DMS79 (cell line): Measurements from ENCODE around the gene C1orf226.
"Not testable (repeated sequence)": the region's sequence is repeated elsewhere in the genome, so short reads cannot be mapped to it uniquely, and the experiment has no call there.

Experiments used
- DNase-seq: peaks from one replicate; lab custom pipeline; 2025; lab: John Stamatoyannopoulos, UW

The C1orf226 gene

DNA sequence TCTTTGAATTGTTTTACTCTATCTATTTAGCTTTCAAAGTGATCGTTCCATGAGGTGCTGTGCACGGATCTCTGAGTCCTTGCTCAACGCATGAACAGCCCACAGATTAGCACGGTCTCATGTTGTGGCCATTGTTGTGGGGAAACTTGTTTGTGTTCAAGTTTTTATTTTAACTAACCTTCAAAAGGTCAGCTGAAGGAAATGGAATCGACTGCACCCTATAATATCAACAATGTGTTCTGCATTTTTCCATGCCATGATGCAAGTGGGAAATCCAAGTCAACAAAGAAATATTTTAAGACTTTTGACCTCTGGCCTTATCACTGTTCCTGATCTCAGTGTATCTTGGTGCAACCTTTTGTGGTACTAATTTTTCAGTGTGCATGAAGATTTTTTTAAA, 24.3 kb downstream of the C1orf226 start:
- no peak for DNase-seq

DNA sequence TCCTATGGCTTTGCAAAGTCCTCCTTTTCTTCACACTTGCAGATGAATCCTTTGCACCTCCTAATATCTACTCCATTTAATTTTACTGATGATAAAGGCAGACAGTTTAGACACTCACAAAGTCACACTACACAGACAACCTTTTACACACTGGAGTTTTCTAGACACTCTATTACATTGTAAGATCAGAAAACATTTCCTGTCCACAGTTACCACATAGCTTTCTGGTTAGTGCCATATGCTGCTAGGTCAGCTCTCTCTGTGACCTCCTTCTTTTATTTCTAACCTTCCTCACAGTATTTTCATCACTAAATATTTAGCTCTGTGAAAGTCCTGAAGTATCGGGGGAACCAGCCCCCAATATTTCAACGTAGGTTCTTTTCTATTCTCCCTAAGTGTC, 25.3 kb downstream of the C1orf226 start:
- DNase-seq = no peak

DNA sequence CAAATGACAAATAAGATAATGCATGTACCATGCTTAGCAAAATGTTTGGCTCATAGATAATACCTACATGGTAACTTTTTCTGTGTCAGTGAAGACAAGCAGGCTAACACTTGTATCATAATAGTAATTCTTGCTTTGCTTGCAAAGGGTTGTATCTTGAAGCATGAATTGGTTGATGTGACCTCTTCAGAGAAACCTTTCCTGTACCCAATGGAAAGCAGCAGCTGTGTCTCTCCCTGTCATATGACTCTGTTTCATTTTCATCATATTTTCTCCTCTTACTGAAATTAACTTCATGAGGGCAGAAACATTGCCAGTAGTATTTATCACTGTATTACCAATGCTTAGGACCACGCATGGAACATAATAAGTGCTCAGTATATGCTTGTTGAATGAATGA, 26.0 kb downstream of the C1orf226 start:
- no peak for DNase-seq

DNA sequence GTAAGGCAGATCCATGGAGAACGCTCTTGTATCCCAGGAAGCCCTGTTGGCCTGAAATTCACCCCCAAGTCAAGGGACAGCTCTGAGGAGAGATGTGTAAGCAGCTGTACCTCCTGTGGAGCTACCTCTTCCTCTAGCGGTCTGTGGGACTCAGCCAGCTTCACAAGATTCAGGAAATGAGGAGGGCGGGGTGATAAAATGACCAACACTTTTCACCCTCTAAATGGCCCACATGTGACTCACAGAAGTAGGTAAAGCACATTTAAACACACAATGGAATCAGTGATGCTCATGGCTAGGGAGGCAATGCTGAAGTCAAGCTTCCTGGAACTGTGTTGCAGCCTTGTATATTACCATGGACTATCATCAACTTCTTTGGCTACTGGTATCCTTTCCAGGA, 30.5 kb downstream of the C1orf226 start, which contains the start of gene SH2D1B:
Gene SH2D1B, minus strand, starts transcription at position 135 of the 400 bp plus-strand sequence. Its CDS starts 120 bp downstream, at position 15.
- DNase-seq = no peak

DNA sequence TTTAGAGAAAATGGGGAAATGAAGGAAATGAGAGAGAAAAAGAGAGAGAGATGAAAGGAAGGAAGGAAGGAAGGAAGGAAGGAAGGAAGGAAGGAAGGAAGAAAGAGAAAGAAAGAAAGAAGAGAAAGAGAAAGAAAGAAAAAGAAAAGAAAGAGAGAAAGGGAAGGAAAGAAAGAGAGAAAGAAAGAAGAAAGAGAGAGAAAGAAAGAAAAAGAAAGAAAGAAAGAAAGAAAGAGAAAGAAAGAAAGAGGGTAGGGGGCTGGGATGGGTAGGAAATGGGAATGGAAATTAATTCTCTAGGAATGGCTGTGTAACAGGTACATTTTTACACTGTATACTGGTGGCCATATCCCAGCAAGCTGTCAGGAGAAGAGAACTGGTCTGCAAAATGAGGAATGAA, 34.7 kb downstream of the C1orf226 start:
- DNase-seq = no peak

DNA sequence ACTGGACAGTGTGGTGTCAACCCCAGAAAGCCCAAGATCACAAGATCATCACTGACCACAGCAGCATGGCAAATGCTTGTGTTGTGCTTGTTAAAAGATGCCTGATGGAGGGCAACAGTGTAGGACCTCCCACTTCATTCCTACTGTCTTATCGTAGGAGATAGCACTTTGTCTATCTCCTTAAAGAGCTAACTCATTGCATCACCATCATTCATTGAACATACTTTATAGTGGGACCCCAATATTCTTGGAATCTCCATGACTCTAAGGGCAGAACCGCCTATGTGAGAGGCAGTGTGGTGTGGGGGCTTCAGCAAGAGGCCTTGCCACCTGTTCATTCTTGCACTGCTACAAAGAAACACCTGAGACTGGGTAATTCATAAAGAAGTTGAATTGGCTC, 35.4 kb downstream of the C1orf226 start:
- no peak for DNase-seq

DNA sequence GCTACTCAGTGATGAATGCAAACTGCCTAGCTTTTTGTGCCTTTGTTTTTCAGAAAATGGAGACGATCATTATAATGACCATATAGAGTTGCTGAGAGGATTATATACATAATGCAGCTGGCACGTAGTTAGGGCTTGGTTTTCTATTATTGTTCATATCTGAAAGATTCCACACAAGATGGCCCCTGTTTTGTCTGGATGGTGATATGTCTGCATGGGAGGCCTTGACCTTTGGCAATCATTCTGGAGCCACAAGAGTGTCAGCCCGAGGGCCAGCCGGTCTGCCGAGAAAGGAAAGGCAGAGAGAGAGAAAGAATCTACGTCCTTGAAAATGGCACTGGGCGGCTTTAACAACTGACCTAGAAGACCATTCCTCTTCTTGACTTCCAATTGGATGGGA, 36.1 kb downstream of the C1orf226 start:
- DNase-seq = no peak

DNA sequence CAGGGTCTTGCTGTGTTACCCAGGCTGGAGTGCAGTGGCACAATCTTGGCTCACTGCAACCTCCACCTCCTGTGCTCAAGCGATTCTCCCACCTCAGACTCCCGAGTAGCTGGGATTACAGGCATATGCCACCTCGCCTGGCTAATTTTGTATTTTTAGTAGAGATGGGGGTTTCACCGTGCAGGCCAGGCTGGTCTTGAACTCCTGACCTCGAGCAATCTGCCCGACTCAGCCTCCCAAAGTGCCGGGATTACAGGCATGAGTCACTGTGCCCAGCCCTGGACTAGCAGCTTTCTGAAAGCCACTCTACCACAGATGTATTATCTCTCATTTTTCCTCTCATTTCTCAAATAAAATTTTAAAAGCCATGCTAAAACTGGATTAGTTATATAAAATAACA, 37.1 kb downstream of the C1orf226 start:
- not testable (repeated sequence) for DNase-seq

DNA sequence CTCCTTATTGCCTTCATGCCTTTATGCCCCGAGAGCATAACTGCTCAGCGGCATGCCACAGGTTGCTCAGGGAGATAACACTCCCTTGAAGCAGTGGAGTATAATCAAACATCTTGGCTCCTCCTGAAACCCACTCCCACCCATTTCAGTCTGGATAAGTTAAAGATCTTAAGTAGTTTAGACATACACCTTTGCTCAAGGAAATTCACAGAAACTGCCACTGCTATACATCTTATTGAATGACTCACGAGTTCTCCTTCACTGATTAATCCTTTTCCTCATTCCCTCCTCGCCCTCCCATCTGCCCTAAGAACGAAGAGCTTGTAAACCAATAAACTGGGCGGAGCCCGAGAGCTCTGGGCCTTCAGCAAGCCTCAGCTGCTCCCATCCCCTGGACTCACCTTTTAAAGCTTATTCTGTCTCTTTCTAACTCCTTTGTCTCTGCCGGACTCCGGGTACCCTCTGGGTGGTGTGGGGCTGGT, 38.0 kb downstream of the C1orf226 start:
- not testable (repeated sequence) for DNase-seq

DNA sequence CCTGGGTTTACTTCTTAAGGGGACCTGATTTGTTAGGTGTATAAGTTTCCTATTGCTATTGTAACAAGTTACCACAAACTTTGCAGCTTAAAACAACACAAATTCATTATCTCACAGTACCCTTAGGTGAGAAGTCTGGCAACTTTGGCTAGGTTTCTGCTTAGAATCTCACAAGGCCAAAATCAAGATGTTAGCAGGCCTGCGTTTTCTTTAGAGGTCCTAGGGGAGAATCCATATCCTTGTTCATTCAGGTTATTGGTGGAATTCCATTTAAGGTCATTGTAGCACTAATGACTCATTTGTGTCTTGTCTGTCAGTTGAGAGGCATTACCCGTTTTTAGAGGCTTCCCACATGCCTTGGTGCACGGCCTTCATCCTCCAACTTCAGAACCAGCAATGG, 38.6 kb downstream of the C1orf226 start:
- DNase-seq = no peak

DNA sequence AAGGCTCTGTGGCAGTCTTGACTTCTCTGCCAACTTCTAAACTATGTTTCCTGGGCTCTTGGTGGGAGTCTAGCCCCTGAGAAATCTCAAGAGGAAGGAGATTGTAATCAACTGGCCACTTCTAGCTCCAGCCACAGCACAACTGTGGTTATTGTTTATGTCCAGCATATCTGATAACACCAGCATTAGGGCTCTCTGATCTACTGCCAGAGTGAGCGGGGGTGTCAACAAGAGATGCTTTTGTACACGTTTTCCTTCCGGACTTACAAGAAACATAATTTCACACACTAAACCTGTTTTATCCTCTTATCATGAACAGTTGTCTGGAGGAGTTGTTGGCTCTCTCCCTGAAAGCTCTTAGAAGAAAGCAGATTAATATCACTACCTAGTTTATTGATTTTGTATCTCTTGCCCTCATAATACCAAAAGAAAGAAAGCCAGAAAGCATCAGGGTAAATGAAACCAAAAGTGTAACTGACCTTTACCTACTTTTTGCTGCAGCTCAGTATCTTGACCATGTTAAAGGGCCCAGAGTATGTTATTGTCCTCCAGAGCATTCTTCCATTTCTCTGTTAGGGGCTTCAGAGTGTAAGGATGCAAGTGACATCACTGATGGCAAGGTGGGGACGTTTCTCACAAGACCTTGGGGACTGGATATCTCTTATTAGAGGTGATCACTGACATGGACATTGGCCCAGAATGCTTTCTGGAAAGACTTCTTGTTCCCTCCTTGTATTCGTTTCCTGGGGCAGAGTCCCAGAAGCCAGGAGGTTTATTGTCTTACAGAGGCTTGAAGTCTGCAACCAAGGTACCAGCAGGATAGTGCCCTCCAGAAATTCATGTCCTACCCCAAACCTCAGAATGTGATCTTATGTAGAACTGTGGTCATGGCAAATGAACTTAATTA, 40.0 kb downstream of the C1orf226 start:
- no peak for DNase-seq

DNA sequence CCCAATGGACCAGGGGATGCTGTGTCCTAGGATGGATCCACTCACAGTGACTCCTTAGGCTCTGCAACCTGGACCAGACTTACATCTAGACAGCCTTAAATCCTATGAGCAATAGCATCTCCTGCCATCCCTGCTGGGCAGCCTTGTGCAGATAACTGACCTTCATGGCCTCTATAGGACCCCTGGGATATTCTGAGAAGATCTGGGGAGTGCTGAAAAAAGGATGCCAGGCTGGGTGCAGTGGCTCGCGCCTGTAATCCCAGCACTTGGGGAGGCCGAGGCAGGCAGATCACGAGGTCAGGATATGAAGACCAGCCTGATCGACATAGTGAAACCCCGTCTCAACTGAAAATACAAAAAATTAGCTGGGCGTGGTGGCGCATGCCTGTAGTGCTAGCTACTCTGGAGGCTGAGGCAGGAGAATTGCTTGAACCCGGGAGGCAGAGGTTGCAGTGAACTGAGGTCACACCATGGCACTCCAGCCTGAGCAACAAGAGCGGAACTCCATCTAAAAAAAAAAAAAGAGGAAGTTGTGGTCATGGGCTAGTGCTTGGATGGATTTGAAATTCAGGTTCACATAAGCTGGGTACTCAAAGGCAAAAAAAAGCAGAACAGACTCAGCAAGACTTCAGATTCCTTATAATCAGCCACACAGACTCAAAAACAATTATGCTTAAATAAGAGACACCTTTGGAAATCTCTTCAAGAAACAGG, 41.3 kb downstream of the C1orf226 start:
- no peak for DNase-seq

DNA sequence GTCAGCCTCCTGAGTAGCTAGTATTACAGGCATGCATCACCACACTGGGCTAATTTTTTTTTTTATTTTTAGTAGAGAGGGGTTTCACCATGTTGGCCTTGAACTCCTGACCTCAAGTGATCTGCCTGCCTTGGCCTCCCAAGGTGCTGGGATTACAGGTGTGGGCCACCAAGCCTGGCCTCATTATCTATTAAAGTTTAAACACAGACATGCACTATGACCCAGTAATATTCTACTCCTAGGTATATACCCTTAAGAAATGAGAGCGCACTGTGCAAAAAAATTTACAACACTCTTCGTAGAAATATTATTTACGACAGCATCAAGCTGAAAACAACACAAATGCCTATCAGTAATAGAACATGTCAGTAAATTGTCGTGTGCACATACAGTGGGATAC, 49.1 kb downstream of the C1orf226 start:
- no peak for DNase-seq

DNA sequence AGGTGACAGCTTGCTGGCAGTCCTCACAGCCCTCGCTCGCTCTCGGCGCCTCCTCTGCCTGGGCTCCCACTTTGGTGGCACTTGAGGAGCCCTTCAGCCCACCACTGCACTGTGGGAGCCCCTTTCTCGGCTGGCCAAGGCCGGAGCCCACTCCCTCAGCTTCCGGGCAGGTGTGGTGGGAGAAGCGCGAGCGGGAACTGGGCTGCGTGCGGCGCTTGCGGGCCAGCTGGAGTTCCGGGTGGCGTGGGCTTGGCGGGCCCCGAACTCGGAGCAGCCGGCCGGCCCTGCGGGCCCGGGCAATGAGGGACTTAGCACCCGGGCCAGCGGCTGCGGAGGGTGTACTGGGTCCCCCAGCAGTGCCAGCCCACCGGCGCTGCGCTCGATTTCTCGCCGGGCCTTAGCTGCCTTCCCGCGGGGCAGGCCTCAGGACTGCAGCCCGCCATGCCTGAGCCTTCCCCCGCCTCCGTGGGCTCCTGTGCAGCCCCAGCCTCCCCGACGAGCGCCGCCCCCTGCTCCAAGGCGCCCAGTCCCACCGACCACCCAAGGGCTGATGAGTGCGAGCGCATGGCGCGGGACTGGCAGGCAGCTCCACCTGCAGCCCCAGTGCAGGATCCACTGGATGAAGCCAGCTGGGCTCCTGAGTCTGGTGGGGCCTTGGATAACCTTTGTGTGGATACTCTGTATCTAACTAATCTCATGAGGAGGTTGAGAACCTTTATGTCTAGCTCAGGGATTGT, 51.6 kb downstream of the C1orf226 start:
- not testable (repeated sequence) for DNase-seq
